GM19468 (cell line): Measurements from ENCODE around the gene CDC37.

Source experiments
- ATAC-seq: cut with Tn5 transposase; IDR thresholded peaks from one replicate; pipeline ENCODE4 v1.9.1; 2021; ENCODE audit warnings: mild to moderate bottlenecking, moderate library complexity, moderate number of reproducible peaks; ENCODE audit not compliant: unreplicated experiment; ENCODE audit errors: extremely low read depth

CDC37 gene

DNA sequence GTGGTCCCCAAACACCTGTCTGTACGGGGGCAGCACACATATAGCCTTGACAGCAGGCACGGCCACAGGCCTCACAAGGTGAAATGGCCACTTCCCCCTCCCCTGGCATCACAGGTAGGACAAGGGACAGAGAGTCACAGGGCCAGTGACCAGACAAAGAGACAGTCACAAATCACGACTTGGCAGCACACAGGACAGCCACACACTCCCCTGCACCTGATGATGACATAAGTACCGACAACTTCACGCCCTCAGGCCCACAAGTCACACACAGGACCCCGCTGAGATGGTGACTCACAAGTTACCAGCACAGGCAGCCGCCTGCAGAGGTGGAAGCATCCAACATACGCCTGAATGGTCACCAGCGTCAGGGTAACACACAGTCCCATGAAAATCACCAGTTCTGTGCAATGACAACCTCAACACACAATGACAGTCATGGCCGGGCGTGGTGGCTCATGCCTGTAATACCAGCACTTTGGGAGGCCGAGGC, 39.5 kb downstream of the CDC37 start:
- ATAC-seq: no peak

- no peak for ATAC-seq
Observed at GRCh38 chr19:10362259-10362658, 41.1 kb downstream of the CDC37 start.

- no peak for ATAC-seq
Observed at GRCh38 chr19:10361569-10362011, 41.8 kb downstream of the CDC37 start.

DNA sequence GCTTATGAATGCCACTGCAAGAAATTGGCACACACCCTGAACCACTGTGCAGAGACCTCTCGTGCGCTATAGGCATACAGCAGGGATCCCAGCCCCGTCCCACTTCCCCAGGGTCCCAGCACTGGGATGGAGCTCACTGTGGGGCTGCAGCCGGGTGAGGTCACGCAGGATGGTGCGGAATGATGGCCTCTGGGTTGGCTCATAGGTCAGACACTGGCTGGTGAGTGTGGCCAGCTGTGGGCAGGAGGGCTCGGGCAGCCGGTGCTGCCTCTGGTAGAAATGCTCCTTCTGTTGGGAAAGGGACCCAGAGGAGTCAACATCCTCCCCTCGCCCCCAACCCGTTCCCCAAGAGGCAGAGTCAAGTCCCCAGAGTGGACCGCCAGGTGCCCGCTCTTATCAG, 46.9 kb downstream of the CDC37 start:
- no peak for ATAC-seq

GRCh38 chr19:10353793-10354391, 49.5 kb downstream of the CDC37 start:
- no peak for ATAC-seq

DNA sequence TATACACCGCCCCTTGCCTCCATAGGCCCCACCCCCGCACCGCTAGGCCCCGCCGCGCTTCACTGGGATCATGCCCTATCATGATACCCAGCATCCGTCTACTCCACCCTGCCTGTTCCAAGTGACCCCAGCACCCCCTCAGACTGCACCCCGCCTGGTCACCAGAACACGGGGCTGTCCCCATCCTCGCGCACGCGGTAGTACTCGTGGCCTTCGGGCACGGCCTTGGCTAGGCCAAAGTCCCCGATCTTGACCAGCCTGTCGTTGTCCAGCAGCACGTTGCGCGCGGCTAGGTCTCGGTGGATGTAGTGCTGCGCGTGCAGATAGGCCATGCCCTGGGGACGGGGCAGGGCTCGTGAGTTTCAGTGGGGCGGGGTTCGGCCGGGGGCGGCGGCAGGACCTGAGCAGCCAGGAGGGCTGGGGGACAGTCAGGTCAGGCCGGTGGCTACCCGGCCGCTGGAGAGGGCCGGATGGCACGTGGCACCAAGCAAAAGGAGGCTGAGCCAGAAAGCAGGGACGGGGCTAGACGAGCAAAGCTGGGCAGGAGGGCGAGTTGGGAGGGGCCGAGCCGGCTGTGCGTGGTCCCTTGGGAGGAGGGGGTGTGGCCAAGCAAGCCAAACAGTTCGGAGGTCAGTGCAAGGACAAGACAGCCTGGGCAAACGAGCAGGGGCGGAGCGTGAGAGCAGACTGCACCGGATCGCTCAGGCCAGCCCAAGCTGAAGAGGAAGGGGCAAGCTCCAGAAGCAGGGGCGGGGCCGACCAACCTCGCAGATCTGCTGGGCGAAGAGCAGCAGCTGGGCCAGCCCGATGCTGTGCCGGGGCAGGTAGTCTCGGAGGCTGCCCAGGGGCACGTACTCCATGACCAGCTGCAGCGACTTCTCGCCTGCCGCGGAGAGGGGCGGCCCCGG, 50.3 kb downstream of the CDC37 start:
- no peak for ATAC-seq

DNA sequence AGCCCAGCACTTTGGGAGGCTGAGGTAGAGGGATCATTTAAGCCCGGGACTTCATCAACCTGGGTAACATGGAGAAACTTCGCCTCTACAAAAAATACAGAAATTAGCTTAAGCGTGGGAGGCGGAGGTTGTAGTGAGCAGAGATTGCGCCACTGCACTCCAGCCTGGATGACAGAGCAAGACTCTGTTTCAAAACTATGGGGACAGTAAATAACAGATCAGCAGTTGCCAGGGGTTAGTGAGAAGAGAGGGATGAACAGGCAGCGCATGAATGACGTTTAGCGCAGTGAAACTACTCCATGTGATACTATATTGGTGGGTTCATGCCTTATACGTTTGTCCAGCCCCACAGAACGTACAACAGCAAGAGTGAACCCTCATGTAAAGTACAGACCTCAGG, 56.8 kb downstream of the CDC37 start:
- no peak for ATAC-seq

DNA sequence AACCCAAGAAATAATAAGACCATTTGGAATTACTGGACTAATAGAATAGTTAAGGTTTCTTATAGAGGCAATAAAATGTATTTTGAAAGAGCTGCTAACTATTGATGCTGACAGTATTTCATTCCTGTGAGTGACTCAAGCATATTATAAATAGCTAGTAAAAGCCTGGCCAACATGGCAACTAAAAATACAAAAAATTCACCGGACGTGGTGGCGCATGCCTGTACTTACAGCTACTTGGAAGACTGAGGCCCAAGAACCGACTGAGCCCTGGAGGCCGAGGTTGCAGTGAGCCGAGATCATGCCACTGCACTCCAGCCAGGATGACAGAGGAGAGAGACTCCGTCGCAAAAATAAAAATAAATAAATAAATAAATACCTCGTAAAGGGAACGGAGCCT, 58.6 kb downstream of the CDC37 start:
- no peak for ATAC-seq

GRCh38 chr19:10343495-10343894, 59.8 kb downstream of the CDC37 start:
- ATAC-seq: no peak
